Hematopoietic multipotent progenitor cell treated with erythropoietin and hydrocortisone succinate and interleukin-3 and kit ligand, for 6 days (in vitro differentiated cells): ENCODE results near the gene PPP1R3D.
A peak's percentile ranks its signal among the peaks of the same experiment; 100 is the strongest.

Experiments used
- DNase-seq: peaks from one replicate; pipeline ENCODE4 v3.0.0-alpha.2; 2015

Gene PPP1R3D

DNA sequence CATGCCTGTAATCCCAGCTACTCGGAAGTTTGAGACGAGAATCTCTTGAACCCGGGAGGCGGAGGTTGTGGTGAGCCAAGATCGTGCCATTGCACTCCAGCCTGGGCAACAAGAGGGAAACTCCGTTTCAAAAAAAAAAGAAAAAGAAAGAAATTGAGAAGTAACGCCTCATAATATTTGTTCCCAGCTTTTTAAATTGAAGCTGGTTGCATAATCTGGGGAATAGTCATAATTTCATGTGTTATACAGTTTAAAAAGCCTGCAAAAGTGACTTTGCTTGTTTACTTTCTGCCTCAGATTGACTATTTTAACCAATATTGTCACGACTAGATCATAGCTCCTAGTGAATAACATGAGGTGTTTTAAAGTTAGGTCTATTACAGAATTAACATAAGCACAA is 7.3 kb upstream of the PPP1R3D start:
- DNase-seq: no peak

DNA sequence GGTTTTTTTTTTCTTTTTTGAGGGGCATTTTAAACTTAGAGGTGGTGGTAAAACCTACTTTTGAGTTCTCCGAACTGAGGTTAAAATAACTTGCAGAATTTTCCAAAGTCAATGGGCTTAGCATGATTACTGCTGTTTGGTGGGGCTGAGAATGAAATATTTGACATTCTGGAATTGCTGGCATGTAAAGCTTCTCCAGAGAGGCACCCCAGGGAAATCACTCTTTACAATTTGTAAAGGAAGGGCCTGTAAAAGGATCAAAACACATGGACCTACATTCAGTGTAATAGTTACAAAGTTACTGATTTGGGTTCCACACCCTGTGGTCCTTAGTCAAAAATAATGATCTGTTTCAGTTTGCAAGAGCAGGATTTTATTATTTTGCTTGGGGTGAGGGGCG is 5.6 kb upstream of the PPP1R3D start:
- DNase-seq: no peak

DNA sequence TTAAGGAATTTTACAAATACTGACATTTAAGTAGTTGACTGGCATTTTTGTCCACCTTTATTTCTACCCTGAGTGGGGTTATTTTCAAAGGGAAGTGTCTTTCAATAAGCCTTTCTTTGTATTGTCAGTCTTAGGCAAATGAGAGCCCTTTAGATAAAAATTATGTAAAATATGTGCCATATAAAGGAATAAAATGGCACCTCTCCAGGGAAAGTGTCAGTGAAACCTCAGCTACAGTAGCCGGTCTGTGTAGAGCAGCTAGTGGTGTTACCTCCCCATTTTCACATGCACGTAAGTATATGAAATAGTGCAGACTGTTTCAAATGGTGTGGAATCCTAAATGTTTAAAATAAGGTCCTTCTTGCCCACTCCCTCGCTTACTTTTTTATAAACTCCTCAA is 5.1 kb upstream of the PPP1R3D start:
- DNase-seq: peak; percentile 36

DNA sequence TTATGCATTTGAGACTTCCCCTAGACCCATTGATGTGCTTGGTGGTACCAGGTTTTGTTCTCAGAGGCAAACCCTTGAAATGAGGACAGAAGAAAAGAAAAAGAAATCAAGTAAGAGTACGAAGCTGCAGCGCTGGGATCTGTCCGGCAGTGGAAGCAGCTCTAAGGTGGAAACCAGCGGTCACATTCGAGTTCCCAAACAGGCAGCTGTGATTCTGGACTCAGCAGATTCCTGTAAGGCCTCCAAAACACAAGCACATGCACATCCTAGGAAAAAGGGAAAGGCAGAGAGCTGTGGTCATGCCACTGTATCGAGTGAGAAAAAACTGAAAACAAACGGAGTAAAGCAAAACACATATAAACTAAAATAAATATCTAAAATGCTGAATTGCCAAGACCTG is 4.6 kb upstream of the PPP1R3D start:
- no peak for DNase-seq

DNA sequence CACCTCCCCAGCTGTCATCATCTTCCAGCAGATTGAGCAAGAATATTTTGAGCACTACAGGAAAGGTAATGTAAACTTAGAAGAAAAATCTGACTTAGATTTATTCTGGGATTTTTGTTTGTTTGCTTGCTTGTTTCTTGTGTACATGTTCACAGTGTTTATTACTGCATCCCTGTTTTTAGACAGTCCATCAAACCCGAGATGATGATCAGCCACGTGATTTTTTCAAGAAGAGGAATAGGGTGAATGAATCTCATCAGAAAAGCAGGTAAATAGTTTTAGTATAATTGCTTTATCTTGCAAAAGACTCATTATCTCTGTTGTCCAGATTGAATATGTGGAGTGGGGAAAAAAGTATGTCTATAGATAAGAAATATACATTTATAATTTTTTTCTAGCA is 2.1 kb upstream of the PPP1R3D start:
- no peak for DNase-seq

DNA sequence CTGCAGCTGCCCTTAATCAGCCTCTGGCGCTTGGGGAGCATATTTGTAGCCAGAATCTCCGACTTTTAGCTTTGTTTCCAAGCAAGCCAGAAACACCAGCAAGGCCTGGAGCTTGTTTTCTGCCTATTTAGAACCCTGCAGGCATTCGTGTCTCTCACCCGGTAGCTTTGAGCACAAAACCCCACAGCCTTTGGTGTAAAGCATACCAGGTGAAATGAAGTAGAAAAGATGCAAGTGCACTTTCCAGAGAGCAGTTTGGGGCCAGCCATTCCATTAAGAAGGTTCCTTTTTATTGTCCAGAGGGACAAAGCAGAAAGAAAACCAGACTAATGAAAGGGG is 820 bp upstream of the PPP1R3D start:
- no peak for DNase-seq

DNA sequence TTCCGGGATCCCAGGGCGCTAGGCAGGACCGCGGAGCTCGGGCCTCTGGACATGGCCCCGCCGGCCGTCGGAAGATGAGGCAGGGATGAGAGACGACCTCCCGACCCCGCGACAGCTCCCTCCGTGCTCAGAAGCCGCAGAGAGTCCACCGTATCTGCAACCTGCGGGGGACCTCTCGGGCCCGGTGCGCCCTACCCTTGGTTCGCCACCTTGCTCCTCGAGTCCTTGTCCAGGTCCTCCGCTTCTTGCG is 301 bp downstream of the PPP1R3D start:
- peak; percentile 44 for DNase-seq

DNA sequence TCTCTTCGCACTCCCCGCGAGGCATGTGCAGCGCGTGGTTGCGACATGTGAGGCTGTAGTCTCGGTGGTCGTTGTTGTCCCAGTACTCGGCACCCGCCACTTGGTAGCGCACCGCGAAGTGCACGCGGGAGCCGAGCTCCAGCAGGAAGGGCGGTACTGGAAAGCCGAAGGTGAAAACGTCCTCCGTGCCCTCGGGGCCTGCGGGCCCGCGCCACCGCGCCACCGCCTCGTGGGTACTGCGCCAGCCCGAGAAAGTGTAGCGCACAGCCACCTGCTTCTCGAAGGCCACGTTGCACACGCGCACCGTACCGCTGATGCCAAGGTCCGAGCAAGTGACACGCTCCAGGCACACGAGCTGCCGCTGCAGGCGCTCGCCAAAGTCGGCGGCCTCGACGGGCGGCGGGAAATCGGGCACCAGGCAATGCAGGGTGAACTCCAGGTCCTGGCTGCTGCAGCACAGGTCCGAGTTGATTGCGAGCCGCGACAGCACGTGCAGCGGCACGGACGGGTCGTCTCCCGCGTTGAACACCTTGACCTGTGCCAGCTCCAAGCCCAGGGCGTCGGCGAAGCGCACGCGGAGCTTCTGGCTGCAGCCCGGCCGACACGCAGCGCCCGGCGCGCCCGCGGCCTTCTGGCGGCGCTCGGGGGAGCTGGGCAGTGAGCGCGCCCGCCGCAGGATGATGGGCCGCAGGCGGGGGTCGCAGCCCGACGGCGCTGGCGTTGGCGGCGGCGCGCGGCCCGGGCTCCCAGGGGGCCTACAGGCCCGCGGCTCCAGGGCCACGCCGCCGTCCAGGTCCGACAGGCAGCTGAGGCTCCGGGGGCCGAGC is 840 bp downstream of the PPP1R3D start:
- DNase-seq: peak; percentile 25

DNA sequence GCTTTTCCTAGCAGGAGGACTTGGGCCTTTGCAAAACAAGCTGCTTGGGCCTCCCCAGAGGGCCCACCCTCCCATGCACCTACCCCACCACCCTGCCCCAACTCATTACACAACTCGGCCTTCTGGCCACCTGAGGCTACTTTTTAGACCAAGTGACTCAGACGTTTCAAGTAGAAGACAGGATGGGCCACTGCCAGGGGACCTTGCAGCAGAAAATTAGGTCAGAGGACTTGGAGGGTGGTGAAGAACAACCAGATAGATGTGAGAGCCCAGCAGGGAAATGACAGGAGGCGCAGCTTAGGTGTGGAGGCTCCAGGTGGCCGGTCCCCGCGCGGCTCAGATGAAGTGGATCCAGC is 1.4 kb downstream of the PPP1R3D start:
- DNase-seq: no peak

DNA sequence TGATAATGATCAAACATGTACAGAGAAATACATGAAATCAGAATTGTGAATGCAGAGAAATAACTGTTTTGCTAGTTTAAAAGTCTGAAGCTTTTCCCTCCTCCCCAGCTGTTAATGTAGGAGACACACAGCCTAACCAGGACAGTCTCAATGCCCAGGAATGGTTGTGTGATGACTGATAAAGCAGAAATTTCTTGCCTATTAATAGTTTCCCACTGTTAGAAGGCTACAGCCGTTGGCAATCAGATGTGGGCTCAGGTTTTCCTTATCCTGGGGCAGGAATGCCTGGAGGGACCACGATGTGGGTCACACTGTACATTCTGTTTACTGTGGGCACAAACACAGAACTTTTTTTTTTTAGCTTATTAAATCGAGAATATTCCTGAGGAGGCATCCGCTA is 1.9 kb downstream of the PPP1R3D start:
- no peak for DNase-seq

DNA sequence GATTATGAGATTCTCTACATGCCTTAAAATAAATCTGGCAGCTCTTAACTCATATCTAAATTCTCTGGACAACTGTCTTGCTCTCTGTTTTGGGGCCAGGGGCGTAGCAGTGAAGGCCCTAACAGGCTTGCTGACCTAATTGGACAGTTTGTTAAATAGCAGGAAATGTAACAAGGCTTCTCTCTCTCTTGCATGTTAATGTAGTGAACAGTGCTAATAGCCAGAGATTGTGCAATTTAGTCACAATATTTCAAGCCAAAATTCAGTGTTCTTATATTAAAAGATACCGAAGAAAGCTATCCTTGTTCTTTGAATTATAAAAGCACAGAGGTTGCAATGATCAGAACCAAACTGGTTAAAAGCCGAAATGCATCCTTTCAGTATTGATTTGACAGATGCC is 3.0 kb downstream of the PPP1R3D start:
- no peak for DNase-seq

DNA sequence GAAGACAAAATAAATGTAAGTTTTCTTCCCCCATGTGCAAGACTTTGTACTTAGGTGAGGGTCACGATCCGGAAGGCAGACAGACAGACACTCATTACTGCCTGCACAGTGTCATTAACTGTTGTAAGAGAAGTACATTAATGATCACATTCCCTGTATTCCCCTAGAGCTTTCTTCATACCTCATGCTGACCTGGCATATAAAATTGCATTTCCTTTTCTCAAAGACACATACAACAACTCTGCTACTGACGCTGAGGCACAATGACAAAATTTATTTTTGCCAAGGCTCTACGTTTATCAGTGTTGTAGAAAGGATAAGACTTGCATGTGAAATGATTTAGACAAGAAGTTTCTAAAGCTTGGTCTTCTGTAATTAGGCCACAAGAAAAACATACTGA is 3.7 kb downstream of the PPP1R3D start:
- no peak for DNase-seq

DNA sequence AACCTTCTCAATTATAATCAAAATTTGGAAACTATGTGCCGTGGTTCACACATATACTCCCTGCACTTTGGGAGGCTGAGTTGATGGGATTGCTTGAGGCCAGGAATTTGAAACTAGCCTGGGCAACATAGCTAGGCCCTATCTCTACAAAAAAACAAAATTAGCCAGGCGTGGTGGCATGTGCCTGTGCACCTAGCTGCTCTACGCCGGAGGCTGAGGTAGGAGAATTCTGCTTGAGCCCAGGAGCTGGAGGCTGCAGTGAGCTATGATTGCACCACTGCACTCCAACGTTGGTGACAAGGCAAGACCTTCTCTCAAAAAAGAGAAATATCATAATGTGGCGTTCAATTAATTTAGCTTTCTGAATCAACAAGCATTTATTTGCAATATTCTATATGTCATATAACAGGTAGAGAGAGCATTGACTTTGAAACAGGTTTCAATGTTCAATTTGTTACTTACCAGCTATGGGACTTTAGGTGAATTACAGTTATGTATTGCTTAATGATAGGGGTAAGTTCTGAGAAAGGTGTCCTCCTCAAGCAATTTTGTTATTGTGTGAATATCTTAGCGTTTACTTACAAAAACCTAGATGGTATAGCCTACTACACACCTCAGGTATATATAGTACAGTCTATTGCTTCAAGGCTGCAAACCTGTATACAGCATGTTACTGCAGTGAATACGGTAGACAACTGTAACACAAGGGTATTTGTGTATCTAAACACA is 4.5 kb downstream of the PPP1R3D start:
- no peak for DNase-seq

DNA sequence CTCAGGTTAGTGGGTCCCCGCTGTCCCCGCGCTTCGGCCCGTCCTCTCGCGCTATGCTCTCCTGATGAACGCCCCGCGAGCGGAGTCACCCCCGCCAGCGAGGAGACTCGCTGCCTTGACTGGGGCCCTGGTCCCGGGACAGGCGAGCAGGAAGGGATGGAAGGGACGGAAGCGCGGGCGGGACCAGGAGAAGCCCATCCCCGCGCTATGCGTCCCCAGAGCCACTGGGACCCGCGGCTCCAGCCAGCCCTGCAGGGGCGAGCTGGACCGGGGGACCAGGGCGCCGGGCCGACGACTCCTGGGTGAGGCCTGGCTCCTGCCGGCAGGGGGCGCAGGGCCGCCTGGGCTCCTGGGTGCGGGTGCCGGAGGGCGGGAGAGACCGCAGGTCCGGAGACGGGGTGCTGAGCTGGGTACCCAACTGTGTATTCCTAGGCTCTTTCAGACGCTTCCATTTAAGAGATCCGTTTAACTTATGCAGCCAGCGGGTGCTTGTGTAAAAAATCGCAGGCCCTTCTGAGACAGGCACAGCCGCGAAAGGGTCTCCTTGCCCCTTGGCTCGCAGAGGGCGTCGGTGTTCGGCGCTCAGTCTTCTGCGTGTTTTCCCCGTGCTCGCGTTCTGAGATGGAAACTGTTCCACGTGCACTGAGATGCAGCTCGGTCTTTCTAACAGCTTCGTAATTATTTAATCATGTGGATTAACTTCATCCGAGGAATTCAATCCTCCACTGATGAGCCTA is 6.1 kb downstream of the PPP1R3D start:
- DNase-seq: peak; percentile 83

DNA sequence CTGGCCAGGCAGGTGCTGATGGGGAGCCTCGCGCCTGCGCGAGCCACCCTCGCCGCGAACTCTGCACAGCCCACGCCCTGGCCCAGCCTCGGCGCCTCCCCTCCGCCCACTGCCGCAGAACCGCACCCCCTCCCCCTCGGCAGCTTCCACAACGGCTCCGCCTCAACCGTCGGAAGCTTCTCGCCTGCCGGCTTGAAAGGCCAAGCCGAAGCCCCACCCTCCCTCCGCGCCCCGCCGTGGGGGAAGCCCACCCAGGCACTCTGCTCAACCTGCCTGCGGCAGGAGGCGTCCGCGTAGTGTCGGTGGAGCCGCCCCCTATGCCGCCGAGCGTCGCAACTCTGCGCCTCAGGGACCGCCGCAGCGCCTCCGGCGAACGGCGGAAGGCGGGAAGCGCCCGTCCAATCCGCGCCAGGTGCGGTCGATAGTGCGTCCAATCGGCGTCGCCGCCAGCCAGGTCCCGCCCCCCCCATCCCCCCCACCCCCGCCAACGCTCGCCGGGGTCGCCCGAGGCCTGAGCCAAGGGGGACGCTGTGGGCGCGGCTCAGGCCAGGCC is 6.7 kb downstream of the PPP1R3D start, which contains the start of gene SYCP2:
Gene SYCP2, minus strand, starts transcription at position 342 of the 553 bp plus-strand sequence. CDS start 11,224 bp downstream, outside the sequence.
- peak; percentile 62 for DNase-seq

DNA sequence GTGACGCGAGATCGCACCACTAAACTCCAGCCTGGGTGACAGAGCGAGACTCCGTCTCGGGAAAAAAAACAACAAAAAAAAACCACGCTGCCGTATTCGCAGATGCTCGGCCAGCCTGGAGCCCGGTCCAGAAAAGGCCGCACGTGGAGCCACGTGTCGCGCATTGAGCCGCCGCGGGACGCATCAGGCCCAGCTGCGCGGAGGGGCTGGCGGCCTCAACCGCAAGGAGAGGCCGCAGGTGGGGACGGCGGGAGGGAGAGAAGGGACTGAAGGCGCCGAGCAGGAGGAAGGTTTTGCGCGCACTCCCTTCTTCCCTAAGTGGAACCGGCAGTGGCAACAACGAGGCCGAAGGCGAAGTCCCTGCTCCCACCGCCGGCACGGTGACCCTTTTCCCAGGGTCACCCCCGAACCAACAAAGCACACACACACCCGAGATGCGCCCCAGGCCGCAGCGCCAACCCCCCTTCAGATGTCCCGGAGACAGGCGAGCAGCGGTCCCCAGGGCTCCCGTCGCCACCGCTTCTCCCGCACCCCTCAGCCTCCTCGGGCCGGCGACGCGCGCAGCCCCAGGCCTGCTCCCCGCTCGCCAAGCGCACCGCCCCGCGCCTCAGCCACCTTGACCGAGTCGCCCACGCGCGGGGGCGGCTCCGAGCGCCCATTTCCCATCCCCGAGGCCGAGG is 7.3 kb downstream of the PPP1R3D start:
- DNase-seq: no peak

DNA sequence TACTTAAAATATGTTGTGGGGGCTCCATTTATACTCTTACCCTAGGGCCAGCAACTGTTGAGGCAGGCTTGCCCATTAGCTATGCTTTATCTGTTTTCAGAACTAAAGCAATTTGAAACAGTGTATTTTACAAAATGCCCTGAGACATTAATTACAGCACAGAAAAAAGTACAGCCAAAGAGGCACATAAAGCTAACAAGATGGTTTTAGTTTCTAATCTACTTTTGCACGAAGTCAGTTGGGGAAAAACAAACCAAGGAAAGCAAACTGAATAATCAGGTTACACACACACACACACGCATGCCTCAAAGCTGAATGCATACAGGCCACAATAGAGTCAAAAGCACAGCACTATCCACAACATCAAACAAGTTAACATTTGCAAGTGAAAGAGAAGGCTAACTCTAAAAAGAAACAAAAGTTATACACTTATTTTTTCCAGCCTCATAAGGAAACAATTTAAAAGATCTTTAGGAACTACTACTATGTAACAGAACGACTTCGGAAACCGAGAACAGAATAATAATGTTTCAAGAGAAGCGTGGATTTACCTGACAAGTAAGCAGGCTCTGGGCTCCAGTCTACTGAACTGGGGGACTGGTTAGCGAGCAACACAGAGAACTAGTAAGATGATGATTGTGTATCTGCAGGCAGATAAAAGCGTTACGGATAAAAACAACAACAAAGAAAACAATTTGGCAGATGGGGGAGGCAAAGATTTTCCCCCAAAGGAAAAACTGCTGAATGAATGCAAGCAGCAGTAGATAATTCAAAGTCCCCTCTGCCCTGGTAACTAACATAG is 8.4 kb downstream of the PPP1R3D start:
- no peak for DNase-seq

DNA sequence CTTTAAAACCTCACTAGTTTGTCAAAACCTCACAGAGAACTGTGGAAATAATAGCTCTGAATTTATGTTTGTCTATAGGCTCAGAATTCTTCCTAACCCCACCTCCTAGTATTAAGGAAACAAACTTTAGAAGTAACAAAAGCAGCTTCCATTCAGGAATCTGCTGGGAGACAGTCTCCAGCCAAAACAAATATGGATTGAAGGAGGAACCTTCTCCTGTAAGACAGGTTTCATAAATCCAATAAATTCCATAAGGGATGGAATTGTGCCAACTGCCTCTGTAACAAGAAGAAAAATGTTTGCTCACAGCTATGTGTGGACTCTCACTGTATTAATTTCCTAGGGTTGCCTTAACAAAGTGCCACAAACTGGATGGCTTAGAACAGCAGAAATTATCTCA is 14.2 kb downstream of the PPP1R3D start:
- DNase-seq: no peak

DNA sequence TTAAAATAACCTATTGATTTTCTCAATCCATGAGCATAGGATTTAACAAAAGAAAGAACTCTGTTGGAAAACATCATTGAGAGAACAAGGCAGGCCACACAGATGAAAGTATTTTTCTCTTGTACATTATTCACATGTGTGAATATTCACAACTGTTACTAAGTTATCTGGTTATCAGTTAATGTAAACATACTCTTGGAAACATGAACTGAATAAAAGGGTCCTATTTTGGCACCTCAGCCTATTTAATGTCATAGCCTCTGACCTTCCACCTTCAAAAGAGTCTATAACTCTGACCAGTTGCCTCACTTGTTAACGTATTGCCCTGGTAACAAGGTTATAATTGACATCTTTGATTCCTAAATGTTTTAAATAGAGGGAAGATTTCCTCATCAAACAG is 14.7 kb downstream of the PPP1R3D start:
- no peak for DNase-seq

DNA sequence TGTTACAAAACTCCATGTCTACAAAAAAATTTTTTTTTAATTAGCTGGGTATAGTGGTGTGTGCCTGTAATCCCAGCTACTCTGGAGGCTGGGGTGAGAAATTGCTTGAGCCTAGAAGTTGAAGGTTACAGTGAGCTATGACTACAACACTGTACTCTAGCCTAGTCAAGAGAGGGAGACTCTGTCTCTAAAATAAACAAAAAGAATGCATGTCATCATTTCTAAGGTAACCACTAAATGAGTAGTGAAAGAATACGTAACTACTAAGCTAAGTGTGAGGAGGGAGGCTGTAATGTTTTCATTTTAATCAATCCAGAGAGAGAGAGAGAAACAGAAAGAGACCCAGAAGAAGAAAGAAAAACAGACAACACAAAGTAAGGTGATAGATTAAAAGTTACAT is 16.6 kb downstream of the PPP1R3D start:
- DNase-seq: no peak

DNA sequence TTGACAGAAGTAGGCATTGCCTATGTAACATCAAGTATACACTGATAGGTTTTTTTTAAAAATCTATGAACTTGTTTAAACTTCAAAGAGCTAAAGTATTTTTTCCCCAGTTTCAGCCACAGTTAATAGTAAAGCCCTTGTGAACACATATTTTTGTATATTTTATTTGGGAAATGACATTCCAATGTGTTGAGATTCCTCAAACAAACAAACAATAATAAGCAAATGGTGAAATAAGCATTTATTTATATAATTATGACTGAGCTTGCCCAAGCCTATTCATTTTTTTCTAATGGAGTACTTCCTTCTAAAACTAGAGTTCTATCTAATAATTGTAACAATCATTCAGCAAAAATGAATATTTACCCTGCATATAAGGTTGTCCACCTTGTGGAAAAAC is 19.2 kb downstream of the PPP1R3D start:
- no peak for DNase-seq

DNA sequence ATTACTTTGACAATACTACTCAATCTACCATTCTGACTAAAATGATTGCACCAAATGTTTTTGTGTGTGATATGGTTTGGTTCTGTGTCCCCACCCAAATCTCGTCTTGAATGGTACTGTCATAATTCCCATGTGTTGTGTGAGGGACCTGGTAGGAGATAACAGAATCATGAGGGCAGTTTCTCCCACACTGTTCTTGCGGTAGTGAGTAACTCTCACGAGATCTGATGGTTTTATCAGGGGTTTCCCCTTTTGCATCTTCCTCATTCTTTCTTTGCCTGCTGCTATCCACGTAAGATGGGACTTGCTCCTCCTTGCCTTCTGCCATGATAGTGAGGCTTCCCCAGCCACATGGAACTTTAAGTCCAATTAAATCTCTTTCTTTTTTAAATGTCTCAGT is 27.5 kb downstream of the PPP1R3D start:
- peak; percentile 42 for DNase-seq
